GM21515 (cell line): ENCODE data around the gene MAPKAPK3.

ENCODE experiments used
- ATAC-seq: cut with Tn5 transposase; IDR thresholded peaks from one replicate; pipeline ENCODE4 v1.9.1; 2021; ENCODE audit not compliant: unreplicated experiment

MAPKAPK3 gene

DNA sequence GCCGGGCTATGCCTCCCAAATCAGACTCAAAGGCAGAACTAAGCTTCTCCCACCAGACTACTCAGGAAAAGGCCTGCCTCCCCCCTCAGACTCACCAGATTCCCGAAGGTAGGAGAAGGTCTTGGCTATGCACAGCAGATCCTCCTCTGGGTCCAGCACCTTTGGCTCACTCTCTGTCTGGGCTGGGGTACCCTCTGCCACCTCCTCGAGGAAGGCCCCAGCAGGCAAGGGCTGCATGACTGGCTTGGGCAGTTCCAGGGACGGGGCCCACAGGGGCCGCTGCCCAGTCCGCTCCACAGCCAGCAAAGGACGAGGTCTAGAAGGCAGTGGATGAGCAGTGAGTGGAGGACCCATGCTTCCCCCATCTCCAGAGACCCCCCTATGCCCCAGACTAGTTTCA is 8.7 kb upstream of the MAPKAPK3 start:
- no peak for ATAC-seq

DNA sequence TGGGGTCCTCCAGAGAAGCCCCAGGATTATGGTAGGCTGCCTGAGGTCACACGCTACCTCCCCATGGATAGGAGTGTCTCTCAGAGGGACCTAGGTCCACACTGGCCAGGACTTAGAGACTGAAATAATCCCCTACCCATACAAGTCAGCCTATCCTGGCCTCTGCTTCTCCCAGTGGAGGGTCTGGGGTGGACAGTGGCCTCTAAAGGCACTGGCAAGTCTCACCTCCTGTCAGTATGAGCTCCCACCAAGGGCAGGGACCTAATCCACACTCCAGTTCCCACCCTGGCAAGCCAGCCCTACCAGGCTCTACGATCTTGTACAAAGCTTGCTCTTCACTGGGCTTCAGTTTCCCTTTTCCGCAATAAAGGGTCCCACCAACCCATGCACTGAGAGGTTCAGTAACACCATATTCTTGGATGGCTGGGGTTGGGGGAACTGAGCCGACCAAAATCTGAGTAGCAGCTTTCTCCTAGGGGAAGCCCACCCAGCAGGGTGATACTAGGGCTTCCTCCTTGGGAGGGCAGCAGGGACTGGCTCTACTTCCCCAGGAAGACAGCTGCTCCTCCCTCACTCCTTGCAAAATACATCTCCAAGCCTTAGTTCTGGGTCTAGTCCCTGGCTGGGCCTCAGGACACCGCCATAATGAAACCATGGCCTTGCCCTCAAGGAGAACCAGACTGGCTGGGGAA is 7.7 kb upstream of the MAPKAPK3 start:
- ATAC-seq, result no peak

DNA sequence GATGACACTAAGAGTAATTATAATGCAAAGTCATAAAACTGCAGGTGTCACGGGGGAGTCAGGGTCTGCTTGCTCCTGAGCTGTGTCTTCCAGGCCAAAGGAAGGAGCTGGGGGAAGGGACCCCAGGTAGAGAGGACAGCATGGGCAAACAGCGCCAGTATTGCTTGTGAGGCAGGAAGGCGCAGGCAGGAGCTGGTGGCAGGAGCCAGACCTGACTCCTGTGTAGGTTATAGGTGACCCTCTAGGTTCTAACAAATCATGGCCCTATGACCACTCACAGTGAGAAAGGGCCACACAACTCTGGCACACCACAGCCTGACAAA is 7.2 kb upstream of the MAPKAPK3 start:
- ATAC-seq, result no peak

DNA sequence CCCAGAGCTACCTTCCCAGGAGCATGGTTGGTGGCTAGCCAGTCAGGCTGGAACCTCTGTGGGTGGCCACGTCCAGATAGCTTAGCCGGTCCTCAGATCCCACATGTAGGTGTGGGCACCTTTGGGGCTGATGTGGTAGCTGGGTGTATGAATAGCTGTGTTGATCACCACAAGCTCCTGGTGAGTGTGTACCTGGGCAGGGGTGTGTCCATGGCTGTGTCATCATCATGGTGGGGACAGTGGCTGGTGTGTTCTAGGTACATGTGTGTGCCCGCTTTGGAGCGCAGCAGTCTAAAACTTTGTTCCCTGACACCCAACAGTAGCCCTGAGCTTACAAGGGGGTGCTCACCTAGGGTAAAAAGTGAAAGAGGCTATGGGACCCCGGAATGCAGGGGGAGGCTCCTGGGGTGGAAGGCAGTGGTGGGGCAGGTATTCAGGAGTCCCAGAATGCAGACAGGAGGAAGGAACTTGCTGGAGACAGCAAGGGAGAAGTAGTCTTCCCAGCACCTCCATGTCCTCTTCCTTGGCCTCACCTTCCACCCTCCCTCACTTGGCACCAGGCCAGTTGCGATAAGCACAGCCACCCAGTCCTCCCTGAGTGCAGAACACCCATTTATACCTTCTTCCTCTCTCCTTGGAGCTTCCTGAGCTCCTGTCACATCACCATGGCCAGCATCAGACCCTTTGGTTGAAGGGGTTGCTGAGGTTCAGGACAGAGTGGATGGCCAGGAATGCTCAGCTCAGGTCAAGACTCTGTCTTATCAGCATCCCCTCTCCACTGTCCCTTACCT is 6.6 kb upstream of the MAPKAPK3 start:
- ATAC-seq, result no peak

DNA sequence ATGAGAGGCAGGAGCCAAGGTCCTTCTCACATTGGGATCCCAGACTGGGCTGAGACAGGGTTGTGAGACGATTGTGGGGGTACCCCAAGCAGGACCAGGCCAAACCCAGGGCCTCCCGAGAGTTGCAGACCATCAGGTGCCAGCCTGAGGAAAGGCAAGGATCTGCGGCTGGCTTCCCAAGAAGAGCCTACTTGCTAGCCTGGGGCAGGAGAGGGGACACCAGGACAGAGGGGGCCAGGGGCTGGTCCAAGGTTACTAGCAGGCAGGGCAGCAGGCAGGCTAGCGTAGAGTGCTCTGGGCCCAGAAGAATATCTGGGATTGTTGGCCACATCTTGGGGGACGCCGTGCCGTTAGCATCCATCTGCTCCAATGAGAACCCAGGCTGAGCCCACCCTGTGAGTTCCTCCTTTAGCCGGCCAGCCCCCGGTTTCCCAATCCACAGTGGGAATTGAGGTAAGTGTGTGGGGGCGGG is 5.9 kb upstream of the MAPKAPK3 start:
- no peak for ATAC-seq

DNA sequence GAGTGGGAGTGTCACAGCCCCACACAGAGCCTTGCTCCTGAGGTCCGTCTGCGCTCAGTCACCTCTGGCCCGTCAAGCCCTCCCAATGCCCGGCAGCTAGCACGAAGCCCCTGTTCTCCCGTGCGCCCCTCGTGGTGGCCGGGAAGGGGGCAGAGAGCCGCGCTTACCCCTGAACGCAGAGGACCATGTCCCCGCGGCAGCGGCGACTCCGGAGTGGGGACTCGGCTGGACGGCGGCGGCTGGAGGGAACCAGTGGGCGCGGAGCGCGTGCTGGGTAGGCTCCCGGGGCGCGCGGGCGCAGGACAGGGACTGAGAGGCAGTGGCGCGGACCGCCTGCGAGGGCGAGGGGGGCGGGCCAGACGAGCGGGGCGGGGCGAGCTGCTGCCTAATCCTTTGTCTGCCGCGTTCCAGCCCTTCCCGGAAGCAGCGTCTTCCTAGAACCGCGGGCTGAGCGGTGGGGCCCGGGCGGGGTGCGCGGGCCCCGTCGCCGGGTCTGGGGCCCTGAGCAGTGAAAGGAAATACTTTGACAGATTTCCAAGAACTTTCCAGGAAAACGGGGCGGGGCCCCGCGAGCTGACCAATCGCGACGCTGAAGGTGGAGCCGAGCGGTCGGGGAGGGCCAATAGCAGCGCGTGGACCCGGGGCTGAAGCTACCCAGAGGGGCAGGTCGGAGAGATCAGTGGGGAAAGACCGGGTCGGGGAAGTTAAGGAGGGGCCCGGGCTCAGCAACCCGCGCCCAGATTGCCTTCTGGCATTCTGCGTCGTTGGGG is 5.3 kb upstream of the MAPKAPK3 start, which contains the start of gene CISH:
CISH (minus strand) TSS at position 311 of the 770 bp plus-strand sequence; CDS start at position 187, 124 bp downstream.
- ATAC-seq, result peak; percentile 67

DNA sequence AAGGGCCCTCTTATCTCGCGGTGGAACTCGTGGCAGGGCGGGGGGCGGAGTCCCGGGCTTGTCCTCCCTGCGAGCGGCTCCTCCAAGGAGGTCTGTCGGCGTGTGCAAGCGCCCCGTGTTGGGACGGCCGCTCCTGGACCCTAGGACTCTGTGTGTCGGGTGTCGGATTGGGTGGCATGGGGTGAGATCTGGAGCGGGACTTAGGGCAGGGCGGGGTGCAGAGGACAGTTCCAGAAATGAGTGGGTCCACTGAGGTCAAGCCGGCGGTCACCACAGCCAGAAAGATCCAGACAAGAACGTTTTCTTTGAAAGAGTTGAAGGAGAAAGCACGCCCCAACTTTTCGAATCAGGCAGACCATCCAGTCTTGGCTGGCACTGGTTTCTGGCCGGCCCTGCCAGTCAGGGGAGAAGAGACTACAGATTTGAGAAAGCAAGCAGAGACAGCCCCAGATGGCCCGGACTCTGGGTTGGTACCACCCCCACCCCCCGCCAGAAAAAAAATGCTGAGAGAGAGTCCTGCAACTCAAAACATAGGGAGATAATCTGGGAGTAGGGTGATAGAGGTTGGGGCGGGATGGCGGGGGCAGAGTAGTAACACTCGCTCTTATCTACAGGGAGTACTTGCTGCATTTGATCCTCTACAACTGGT is 4.6 kb upstream of the MAPKAPK3 start:
- ATAC-seq, result peak; percentile 6

DNA sequence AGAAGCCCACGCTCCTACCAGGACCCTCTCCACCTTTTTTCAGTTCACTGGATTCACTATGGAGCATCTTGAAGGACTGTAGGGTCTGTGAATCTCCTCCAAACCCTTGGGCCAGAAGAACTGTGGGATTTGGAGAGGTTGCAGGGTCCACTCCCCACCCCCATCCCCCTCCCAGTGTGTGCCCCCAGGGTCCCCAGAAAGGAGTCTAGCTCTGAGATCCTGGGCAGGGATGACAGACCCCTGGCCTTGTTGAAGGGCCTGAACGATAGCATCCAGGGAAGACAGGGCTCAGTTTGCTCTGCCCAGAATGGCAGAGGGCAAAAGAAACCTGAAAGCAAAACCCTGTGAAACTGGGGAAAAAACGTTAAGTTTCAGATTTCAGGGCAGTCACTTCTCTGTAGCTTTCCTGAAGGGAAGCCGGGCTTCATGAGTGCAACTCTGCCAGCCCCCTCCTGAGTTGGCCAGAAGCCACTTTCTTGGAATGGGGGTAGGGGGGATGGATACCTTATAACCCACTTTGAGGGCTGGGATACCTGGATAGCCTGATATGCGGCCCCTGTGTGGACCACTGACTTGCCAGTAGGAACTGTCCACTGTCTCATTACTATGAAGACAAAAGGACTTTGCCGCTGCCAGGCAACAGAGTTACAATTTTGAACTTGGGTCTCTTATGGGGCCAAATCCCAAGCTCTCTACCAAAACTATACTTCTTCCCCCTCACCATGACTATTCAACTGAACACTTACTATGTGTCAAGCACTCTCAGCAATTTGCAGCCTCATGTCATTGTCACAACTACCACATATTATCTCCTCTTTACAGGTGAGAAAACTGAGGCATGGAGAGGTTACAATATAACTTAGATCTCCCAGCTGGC is 3.7 kb upstream of the MAPKAPK3 start:
- no peak for ATAC-seq

DNA sequence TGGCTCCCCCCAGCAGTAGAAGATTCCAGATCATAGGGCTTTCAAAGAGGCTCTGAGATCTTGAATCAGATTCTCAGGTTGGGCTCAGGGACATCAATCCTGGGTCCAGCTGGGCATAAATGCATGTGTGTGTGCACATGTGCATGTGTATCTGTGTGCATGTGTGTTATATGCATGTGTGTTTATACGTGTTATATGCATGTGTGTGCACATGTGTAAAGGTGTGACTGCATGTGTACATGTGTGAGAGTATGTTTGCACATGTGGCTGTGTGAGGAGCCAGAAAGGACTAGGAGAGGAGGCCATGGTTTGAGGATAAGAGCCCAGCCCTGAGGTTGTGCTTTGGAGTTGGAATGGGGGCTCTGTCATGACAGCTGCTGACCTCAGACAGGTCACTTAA is 1.8 kb upstream of the MAPKAPK3 start:
- ATAC-seq, result no peak

DNA sequence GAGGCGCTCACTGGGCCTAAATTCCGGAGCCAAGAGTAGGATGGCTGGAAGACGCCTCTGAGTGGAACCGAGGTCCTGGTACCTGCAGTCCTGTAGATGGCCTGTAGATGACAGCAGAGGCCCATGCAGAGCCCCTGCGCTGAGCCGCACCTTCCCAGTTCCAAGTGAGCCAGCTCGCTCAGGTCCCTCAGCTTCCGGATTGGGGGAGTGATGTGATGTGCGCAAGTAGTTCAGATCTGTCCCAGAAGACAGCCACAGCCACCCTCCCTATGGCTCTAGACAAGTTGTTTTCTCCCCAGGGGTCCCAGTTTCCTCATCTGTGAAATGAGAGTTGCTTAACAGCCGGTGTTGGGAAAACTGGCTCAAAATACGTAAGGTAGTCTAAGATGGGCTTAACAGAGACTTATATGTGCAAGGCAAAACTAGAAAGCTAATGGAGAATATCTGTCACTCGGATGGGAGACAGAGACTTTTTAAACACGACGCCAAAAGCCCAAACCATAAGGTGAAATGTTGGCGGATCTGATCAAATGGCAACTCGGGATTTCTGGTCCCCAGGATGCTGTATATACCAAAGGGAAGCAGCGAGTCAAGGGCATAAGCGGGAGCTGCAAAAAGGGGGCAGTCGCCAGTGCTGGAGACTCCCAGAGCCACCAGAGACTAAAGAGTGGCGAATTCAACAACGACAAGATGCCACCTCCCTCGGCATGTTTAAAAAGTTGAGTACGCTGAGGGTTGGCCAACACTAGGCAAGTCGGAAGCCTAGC is 765 bp upstream of the MAPKAPK3 start:
- ATAC-seq, result peak; percentile 35

DNA sequence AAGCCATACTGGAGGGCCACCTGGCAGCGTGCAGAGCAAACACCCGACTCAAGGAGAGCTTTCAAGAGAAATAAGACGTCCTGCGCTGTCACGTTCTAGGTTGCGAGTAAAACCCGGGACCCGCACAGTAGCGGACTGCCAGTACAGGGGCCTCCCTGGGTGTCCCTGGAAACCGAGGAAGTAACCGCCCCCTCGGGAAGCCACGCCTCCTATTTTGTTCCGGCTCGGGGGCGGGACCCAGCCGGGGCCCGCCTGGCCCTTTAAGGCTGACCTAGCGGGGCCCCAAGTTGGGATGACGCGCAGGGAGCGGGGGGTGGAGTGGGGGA is 218 bp upstream of the MAPKAPK3 start:
- peak; percentile 73 for ATAC-seq

DNA sequence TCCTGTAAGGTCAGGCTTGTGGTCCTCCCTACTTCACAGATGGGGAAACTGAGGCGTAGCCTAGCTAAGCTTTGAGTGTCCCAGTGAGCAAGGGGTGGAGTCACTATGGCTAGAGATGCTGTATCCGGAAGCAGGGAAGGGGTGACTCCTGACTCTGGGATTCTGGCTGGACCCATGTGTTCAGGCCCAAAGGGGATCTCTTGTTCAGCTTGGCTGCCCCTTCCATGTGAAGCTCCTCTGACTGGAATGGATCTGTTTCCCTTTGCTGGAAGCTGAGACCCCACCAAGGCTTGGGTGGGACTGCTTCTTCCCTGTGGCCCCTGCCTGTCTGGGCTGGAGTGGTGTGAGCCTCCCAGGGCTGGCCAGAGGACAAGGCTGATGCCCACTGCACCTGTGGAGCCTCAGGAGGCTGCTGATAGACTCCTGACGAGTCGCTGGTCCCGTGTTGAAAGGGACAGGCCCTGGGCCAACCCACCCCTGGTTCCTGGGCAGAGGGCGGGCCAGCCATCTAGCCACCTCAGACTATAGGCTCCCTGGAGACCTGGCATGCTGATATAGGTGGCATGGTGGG is 1.0 kb downstream of the MAPKAPK3 start:
- no peak for ATAC-seq

DNA sequence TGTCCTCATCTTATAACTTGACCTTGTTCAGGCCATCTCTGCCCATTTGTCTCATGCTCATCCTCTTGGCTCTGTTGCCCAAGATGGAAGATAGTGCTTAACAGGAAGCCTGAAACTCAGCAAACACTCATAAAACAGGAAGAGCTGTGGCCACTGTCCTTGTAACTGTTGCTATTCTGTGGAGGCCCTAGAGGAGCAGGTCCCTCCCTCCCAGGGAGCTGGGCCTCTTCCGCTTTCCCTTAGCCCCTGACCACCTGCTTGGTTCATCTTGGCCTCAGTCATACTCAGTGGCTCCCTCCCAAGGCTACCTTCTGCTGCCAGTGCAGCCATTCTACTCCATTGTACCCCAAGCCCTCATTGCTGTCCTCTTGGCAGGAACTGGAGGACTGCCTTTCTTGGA is 3.5 kb downstream of the MAPKAPK3 start:
- ATAC-seq, result no peak

DNA sequence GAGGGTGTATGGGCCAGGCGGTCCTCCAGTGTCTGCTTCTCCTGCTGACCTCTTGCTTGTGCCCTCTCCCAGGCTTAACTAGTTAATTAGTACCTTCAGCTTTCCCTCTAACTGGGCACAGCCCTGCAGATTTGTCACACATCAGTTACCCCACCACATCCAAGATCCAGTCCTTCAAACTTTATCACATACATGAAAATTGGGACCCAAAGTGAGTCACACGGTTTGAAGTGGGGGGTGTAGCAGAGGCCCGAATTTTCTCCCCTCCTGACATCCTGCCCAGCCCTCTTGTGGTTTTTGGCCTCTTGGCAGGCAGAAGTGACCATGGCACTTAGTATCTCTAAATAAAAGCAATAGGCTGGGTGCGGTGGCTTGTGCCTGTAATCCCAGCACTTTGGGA is 3.9 kb downstream of the MAPKAPK3 start:
- ATAC-seq, result no peak

DNA sequence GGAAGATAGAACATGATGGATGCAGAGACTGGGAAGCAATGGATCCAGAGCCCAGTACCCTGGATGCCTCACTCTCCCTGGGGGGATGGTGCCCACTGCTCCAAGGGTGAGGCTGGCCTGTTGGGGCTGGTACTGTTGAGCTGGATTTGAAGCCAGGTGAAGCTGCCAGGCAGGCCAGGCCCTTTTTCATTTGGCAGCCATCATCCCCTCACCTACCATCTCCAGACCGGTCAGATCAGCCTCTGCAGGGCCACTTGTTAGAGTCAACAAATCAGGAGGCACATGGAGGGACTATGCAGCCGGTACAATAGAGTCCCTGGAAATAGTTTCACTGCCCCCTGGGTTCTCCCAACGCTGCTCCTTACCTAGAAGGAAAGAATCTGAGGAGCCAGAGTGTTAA is 5.9 kb downstream of the MAPKAPK3 start:
- no peak for ATAC-seq

DNA sequence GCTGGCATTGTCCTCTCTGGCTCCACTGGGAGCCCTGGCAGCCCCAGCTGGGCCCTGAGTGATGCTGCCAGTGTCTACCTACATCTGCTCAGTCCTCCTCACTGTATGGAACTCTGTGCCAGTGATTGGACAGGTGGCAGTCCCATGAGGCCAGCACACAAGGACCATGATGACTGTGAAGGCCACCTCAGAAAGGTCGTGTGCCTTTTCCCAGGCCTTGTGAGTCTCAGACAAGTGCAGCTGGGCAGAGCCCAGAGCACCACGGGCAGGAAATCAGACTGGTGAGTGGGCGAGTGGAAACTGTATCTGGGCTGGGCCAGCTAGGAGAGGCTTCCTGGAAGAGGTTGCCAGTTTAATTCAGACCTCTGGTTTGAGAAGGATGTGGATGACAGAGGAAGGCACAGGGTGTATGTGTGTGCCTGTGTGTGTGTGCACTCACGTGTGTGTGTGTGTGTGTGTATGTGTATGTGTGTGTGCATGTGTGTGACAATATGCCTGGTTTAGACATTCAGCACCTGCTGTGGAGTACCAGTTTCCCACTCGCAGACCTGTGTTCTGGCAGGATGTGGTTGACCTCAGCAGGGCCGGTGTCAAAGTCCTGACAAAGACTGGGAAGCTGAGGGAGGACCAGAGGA is 7.0 kb downstream of the MAPKAPK3 start:
- ATAC-seq, result no peak

DNA sequence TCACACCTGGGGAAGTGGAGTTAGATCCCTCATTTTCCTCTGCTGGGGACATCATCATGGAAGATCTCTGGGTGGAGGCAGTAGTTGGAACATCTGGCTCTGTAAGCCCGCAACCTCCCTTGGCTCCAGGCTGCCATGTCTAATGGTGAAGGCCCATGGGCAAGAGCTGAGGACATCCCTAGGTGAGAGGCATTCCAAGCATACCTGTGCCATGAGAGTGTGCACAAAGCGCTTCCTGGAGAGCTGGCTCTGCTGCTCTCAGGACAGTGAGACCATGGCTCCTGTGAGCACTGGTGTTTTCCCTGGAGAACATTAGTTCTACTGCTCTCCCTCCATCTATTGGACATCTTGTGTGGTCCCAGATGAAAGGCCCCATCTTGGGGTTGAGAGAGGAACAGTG is 7.7 kb downstream of the MAPKAPK3 start:
- ATAC-seq, result no peak

DNA sequence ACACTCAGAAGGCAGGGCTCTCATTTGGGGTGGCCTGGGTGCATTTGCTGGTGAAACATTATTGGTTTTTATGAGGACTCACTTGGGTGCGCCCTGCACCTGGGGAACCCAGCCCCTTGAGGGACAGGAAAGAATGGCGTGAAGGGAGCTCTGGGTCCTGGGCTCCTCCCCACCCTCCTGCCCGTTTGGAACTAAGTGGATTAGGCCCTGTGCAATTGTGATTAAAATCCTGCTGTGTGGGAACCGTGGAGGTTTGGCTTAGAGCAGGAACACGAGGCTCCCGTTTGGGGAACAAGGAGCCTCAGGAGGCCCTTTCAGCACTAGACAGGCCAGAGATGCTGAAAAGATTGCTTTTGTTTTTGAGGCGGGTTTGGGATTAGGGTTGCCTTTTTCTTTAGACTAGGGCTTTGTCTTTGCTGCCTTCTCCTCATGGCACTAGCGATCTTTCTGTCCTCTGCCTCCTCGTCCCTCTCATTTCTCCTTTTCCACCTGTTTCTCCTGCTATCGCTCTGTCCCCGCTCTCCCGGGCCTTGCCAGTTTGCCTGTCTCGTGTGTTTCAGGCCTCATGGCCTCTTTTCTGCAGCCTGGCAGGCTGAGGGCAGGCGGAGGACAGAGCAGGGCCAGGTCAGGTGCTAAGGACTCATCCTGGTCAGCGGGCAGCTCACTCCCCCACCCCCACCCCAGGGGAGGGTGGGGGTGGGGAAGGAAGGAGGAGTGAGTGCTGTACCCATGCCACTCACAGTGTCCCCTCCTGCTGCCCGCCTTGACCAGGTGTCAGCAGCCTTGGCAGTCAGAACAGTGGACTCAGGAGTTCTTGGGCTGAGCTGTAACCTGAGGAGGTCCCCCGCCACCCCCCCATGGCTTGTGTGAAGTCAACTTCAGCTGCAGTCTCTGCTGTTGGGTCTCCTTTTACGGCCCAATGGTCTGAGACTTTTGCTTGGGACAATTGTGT is 8.6 kb downstream of the MAPKAPK3 start:
- no peak for ATAC-seq
